GM10266 (cell line): ENCODE data around the gene DAB2IP.

Source experiments
- DNase-seq: peaks from one replicate; pipeline ENCODE4 v3.0.0; 2012; ENCODE audit errors: extremely low spot score
- TF ChIP-seq, protein P1 (sequence below): IDR thresholded peaks from 2 replicates; pipeline ENCODE4 v1.5.1; 2012; ENCODE audit warnings: mild to moderate bottlenecking, low read depth; ENCODE audit not compliant: control insufficient read depth, insufficient read depth; ENCODE audit errors: missing control alignments

The DAB2IP gene

DNA sequence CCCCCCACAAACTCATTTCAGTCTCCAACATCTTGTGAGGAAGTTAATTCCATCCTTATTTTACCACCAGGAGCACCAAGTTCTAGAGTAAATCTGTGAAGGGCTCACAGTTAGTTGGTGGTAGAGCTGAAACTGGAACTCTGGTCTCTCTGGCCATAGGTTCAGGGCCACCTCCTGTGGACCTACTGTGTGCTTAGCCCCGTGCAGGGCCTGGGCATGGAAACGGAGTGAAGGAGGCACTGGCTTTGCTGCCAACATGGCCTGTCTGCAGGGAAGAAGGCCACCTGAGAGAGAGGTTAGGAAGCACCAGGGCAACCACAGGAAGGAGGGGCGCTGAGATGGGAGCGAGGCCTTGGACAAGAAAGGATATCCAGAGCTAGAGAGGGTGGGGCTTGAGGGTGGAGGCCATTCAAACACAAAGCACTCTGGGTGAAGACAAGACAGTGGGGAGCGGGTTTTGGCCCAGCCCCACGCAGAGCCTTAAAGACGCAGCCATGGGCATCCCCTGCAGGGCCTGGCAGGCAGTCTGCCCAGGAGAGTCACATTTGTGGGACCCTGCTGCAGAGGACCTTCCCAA is 16.0 kb upstream of the DAB2IP start:
- DNase-seq = no peak
- TF ChIP-seq, protein P1, sequence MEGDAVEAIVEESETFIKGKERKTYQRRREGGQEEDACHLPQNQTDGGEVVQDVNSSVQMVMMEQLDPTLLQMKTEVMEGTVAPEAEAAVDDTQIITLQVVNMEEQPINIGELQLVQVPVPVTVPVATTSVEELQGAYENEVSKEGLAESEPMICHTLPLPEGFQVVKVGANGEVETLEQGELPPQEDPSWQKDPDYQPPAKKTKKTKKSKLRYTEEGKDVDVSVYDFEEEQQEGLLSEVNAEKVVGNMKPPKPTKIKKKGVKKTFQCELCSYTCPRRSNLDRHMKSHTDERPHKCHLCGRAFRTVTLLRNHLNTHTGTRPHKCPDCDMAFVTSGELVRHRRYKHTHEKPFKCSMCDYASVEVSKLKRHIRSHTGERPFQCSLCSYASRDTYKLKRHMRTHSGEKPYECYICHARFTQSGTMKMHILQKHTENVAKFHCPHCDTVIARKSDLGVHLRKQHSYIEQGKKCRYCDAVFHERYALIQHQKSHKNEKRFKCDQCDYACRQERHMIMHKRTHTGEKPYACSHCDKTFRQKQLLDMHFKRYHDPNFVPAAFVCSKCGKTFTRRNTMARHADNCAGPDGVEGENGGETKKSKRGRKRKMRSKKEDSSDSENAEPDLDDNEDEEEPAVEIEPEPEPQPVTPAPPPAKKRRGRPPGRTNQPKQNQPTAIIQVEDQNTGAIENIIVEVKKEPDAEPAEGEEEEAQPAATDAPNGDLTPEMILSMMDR = no peak

DNA sequence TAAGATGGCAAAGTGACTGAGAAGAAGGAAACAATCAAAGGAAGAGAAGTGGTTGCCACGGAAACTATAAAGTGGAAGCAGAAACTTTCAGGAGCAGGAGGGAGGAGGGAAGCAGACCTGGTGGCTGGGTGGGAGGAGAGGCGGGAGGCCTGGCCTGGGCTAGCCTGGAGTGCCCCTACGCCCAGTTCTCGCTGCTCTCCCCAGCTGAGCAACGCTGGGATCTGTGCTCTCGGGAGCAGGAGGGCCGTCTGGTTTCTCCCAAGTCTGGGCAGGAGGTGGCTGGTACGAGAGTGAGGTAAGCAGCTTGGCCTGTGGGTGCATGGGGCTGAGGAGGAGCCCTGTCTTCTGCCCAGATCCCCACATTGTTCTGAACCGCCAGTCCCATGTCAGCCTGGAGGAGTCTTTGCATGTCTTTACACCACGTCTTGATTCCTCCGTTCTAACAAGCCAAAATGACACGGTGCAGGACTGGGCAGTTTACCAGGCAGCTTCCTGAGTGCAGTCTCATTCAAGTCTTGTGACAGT is 15.0 kb upstream of the DAB2IP start:
- no peak for DNase-seq
- TF ChIP-seq, protein P1 = no peak

DNA sequence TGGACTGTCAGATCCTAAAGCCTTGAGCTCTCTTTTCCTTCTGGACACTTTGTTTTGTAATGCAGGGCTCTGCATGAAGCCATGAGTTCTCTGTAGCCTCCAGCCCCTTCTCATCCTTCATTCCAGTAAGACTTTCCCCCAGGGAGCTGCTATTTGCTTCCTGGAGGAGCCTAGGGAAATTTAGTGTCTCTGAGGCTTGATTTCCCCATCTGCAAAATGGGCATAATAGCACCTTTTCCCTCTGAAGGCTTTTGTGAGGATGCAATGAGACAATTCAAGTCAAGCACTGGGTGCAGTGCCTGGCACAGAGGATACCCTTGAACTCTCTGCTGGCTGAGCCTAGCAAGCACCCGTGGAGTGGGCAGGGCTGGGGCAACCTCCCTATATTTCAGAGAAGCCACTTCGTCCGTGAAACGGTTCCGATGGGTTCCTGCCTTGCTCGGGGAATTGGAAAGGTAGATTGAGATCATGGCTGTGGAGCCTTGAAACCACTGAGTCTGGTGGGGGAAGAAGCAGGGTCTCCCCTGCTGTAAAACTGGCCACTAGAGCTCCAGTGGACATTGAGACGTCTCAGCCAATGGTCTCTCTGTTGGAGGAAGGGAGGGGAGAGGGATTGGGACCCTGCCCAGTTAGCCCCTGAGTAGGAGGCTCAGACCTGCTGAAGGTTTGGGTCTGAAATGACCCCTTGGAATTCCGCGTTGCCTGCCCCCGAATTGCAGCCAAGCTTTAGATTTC is 14.3 kb upstream of the DAB2IP start:
- TF ChIP-seq, protein P1 = no peak
- DNase-seq = no peak

DNA sequence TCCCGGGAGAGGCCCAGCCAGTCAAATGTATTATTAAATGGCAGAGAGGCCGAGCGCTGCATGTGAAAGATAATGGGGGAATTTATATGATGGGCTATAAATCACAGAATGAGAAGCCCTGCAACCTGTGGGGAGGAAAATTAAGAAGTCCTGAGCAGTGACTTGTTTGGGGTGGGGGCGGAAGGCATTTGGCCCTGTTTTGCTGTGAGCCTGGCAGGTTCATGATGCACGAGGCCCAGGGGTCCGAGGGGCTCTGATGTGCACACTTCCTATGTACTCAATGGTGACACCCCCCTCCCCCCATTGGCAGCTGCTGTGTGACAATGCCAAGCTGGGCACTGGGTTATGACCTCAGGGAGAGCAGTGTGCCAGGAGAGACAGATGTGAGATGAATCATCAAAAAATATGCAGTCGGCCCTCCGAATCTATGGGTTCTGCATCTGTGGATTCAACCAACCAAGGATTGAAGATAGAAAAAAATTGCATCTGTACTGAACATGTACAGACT is 13.7 kb upstream of the DAB2IP start:
- TF ChIP-seq, protein P1 = no peak
- DNase-seq = no peak

DNA sequence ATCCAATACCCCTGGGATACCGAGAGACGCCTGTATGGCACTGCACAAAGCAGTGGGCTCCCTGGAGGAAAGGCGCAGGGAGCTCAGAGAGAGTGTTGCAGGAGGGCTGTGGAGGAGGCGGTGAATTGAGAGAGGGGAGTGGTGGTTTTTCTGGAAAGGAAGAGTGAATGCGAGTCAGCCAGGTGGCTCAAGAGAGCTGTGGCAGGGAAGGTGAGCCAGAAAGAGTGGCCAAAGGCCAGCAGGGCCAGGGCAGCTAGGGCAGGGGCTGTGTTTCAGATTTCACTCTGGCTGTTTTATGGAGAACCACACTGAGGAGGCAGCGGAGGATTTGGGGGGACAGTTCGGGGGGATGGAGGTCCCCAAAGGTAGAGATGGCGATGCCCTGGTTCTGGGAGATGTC is 13.0 kb upstream of the DAB2IP start:
- TF ChIP-seq, protein P1 = no peak
- no peak for DNase-seq

DNA sequence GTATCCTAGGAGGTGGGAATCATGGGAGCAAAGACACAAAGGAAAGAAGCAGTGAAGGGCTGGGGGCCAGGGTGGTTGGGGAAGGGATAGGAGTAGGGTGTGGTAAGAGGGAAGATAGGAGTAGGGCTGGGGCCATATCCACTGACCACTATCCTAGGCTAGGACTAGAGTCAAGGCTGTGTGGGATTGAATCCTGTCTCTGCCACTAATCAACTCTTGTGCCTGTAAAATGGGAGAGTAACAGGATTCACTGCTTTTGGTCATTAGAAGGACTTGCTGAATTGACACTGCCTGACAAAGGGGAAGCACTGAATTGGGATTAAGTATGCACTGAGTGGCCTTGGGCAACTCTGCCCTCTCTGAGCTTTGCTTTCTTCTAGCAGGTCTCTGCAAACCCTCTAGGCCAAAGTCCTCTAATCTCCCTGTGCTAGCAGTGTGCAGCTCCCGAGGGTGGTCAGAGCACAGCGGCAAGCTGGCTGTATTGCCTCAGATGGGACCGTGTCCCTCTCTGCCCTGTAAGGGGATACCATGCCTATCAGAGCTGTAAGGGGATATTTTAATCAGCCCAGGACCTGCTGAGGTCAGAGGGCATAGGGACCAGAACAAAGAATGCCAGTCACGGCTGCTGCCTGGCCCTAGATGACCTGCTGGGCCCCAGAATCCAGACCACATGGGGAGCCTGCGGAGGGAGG is 12.4 kb upstream of the DAB2IP start:
- TF ChIP-seq, protein P1 = no peak
- DNase-seq = no peak
